Skin epidermis (tissue), 12 donors: ENCODE data around the gene ZNF414.

Experiments used
- H3K27ac ChIP-seq, 21 experiments: fragments of 200-600 bp; sonication (generic) in 11 of 21; one replicate each; pipeline ENCODE4 v1.5.0; 2020; ENCODE audit warnings: mild to moderate bottlenecking in 3 of 21, inconsistent platforms in 2 of 21, moderate library complexity in 2 of 21
- H3K4me3 ChIP-seq, 7 experiments: fragments of 200-600 bp; sonication (generic) in 2 of 7; one replicate each; pipeline ENCODE4 v1.5.0; 2020; ENCODE audit warnings: inconsistent platforms in 2 of 7, mild to moderate bottlenecking in 2 of 7, moderate library complexity in 1 of 7

Gene ZNF414

GRCh38 chr19:8499048-8499833 is 14.7 kb downstream of the ZNF414 start:
- no peak overlapping the region for H3K4me3 ChIP-seq
- H3K27ac ChIP-seq, result peak overlapping the region in 2 of 21 experiments; percentile 3 to 17

- Histone ChIP-seq H3K4me3 (no peak overlapping the region), H3K27ac (no peak overlapping the region)
Measured at GRCh38 chr19:8498295-8498694, 15.7 kb downstream of the ZNF414 start.

GRCh38 chr19:8494158-8494557 is 19.8 kb downstream of the ZNF414 start:
- H3K27ac ChIP-seq, result peak overlapping the region in 5 of 21 experiments; percentile 11 to 67 (median 21)

GRCh38 chr19:8491574-8491973 is 22.4 kb downstream of the ZNF414 start:
- no peak overlapping the region for H3K4me3 ChIP-seq
- no peak overlapping the region for H3K27ac ChIP-seq

More at GRCh38 chr19:8494158-8494557, 19.8 kb downstream of the ZNF414 start:
- H3K4me3 ChIP-seq, result no peak overlapping the region

GRCh38 chr19:8490873-8491272 is 23.1 kb downstream of the ZNF414 start:
- H3K27ac ChIP-seq, result peak overlapping the region in 1 of 21 experiments; percentile 62

GRCh38 chr19:8490395-8490760 is 23.6 kb downstream of the ZNF414 start:
- H3K4me3 ChIP-seq, result no peak overlapping the region
- peak overlapping the region in 14 of 21 experiments; percentile 16 to 69 (median 58) for H3K27ac ChIP-seq

More at GRCh38 chr19:8490873-8491272, 23.1 kb downstream of the ZNF414 start:
- H3K4me3 ChIP-seq, result no peak overlapping the region

GRCh38 chr19:8489561-8490394 is 24.2 kb downstream of the ZNF414 start:
- Histone ChIP-seq H3K4me3 (no peak overlapping the region), H3K27ac (peak overlapping the region in 14 of 21 experiments; percentile 16 to 69 (median 58))

GRCh38 chr19:8488365-8488764 is 25.6 kb downstream of the ZNF414 start:
- Histone ChIP-seq H3K27ac (peak overlapping the region in 6 of 21 experiments; percentile 48 to 79 (median 53)), H3K4me3 (no peak overlapping the region)

- Histone ChIP-seq H3K27ac (peak overlapping the region in 14 of 21 experiments; percentile 14 to 79 (median 48)), H3K4me3 (no peak overlapping the region)
Measured at GRCh38 chr19:8487137-8487851, 26.7 kb downstream of the ZNF414 start.

- Histone ChIP-seq H3K27ac (peak overlapping the region in 13 of 21 experiments; percentile 16 to 79 (median 48)), H3K4me3 (no peak overlapping the region)
Measured at GRCh38 chr19:8486661-8487136, 27.3 kb downstream of the ZNF414 start.

- H3K4me3 ChIP-seq, result no peak overlapping the region
- H3K27ac ChIP-seq, result peak overlapping the region in 5 of 21 experiments; percentile 27 to 79 (median 55)
Measured at GRCh38 chr19:8485561-8486371, 28.2 kb downstream of the ZNF414 start.

GRCh38 chr19:8484331-8484894 is 29.6 kb downstream of the ZNF414 start:
- Histone ChIP-seq H3K27ac (peak overlapping the region in 4 of 21 experiments; percentile 14 to 59 (median 26)), H3K4me3 (no peak overlapping the region)

GRCh38 chr19:8483165-8483564 is 30.8 kb downstream of the ZNF414 start:
- Histone ChIP-seq H3K4me3 (no peak overlapping the region), H3K27ac (no peak overlapping the region)

GRCh38 chr19:8482696-8483095 is 31.3 kb downstream of the ZNF414 start:
- H3K27ac ChIP-seq, result no peak overlapping the region

GRCh38 chr19:8481616-8482015 is 32.4 kb downstream of the ZNF414 start:
- peak overlapping the region in 9 of 21 experiments; percentile 0 to 68 (median 39) for H3K27ac ChIP-seq
- no peak overlapping the region for H3K4me3 ChIP-seq

More at GRCh38 chr19:8482696-8483095, 31.3 kb downstream of the ZNF414 start:
- H3K4me3 ChIP-seq, result no peak overlapping the region

- Histone ChIP-seq H3K4me3 (no peak overlapping the region), H3K27ac (peak overlapping the region in 11 of 21 experiments; percentile 0 to 68 (median 39))
Measured at GRCh38 chr19:8481201-8481600, 32.8 kb downstream of the ZNF414 start.

GRCh38 chr19:8478598-8478997 is 35.4 kb downstream of the ZNF414 start:
- Histone ChIP-seq H3K4me3 (no peak overlapping the region), H3K27ac (peak overlapping the region in 3 of 21 experiments; percentile 7 to 30 (median 24))

- no peak overlapping the region for H3K27ac ChIP-seq
Measured at GRCh38 chr19:8477889-8478288, 36.1 kb downstream of the ZNF414 start.

More at GRCh38 chr19:8477889-8478288, 36.1 kb downstream of the ZNF414 start:
- H3K4me3 ChIP-seq, result no peak overlapping the region
